HG02798 (cell line): ENCODE data around the gene NOP14.
"Not testable (repeated sequence)": the region's sequence is repeated elsewhere in the genome, so short reads cannot be mapped to it uniquely, and the experiment has no call there.

ENCODE experiments used
- ATAC-seq: cut with Tn5 transposase; IDR thresholded peaks from one replicate; pipeline ENCODE4 v1.9.1; 2021; ENCODE audit warnings: mild to moderate bottlenecking; ENCODE audit not compliant: unreplicated experiment, poor library complexity

Gene NOP14

DNA sequence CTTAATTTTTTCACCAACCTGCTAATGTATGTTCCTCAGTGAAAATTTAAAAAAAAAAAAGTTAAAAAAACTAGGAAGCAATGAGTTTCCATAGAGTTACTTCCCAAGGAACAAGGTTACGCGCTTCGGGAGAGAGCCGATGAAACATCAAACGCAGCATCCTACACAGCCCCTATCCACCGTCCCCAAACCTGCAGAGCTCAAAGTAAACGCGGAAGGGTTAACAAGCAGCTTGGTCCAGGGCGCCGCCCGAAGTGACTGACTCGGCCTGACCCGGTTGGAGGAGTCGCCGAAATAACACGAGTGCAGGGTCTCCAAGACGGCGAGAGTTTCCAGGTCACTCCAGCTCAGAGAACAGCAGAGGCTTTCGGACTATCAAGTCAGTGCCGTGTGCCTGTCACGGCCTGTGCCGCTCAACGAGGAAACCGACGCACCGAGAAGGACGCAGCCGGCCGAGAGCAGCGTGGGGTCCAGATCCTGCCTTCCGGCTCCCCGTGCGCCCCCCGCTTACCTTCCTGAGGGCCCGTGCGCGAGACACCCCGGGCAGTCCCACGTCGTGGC is 512 bp downstream of the NOP14 start:
- peak; percentile 26 for ATAC-seq

DNA sequence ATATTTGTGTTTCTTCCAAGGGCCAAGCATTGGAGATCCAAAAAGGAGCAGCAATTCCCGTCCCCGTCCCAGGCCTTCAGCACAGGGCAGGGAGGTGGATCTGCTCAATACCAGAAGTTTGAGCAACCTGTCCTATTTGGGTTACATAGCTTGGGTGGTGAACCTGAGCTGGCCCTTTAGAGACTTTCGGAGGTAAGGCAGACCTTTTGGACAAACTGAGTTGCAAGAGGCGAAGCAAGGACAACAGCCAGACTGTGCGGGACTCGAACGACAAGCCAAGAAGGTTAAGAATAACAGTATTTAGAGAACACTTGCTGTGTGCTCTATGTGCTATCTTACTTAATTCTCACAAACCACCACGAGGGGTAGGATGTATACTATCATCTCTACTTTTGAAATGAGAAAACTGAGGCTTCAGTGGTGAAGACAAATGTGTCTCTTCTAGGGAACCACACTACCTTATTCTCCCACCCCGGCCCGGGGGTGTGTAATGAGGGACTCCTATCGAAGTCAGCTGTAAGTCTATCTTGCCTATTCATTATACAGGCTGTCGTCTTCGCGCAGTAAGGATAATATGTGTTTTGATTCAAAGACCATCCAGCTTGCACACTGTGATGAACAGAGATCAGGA is 1.3 kb downstream of the NOP14 start:
- ATAC-seq, result no peak

DNA sequence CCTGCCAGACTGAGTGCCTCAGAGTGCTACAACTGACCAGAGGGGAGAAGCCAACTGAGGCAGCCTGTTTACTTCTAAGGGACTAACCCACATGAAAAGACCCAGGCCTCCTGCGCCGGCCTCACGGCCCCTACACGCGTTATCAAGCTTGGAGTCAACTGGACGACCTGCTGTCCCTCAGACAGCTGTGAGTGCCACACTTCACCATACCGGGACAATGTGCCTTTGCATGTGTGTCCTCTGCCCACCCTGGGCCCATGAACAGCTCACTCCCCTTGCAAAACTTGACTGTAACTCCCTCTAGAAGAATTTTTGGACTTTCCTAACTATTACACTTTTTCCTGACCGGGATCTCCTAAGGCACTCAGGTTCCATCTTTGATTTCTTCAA is 1.8 kb downstream of the NOP14 start:
- ATAC-seq, result no peak

- ATAC-seq, result not testable (repeated sequence)
Observed at GRCh38 chr4:2960450-2960849, 2.8 kb downstream of the NOP14 start.

- ATAC-seq, result no peak
Observed at GRCh38 chr4:2958446-2958845, 4.8 kb downstream of the NOP14 start.

DNA sequence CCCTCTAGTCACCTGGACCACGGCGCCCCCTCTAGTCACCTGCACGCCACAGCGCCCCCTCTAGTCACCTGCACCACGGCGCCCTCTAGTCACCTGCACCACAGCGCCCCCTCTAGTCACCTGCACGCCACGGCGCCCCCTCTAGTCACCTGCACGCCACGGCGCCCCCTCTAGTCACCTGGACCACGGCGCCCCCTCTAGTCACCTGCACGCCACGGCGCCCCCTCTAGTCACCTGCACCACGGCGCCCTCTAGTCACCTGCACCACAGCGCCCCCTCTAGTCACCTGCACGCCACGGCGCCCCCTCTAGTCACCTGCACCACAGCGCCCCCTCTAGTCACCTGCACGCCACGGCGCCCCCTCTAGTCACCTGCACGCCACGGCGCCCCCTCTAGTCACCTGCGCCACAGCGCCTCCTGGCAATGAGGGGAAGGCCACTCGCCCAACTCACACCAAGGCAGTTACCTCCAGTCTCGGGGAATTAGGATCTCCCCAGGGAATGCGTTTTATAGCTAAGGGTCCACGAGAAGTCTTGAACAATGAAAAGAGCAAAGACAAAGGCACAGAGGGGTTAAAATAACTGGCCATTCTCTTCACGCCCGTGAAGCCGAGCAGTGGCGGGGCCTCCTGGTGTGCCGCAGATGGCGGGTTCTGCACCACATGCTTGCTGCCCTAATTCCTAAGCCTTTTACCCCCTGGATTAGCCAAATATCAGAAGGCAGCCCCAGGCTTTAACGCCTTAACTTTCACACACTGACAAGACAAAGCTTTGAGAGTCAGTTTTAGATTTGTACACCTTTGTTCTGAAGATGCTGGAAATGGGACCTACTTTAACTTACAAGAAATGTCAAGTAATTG is 7.8 kb downstream of the NOP14 start:
- not testable (repeated sequence) for ATAC-seq

DNA sequence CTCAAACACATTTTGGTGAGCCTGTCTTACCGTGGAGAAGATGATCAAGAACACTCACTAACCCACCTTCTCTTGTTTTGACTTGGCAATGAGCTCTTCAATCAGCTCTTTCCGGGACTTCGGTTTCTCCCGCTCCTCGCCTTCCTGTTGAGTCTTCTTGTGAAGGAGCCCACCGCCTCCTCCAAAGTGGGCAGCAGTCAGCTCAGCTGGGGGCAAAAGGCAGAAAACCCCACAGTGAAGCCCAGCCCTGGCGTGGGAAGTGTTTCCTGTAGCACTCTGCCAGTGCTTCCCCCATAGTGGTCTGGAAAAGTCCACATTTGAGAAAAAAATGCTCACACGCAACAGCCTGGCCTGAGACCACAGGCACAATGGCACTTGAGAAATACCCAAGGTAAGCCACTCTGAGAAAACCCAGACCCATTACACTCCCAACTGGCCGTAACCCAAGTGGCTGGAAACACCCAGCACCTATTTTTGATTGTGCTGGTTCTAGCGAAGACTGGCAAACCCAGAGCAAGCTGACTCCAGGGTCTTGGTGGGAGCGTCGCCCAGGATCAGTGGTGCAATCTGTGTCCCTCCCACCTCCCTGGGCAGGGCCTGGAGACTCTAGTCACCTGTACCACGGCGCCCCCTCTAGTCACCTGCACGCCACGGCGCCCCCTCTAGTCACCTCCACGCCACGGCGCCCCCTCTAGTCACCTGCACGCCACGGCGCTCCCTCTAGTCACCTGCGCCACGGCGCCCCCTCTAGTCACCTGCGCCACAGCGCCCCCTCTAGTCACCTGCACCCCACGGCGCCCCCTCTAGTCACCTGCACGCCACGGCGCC is 8.6 kb downstream of the NOP14 start:
- ATAC-seq, result peak; percentile 58

- ATAC-seq, result no peak
Observed at GRCh38 chr4:2953496-2953895, 9.7 kb downstream of the NOP14 start.

DNA sequence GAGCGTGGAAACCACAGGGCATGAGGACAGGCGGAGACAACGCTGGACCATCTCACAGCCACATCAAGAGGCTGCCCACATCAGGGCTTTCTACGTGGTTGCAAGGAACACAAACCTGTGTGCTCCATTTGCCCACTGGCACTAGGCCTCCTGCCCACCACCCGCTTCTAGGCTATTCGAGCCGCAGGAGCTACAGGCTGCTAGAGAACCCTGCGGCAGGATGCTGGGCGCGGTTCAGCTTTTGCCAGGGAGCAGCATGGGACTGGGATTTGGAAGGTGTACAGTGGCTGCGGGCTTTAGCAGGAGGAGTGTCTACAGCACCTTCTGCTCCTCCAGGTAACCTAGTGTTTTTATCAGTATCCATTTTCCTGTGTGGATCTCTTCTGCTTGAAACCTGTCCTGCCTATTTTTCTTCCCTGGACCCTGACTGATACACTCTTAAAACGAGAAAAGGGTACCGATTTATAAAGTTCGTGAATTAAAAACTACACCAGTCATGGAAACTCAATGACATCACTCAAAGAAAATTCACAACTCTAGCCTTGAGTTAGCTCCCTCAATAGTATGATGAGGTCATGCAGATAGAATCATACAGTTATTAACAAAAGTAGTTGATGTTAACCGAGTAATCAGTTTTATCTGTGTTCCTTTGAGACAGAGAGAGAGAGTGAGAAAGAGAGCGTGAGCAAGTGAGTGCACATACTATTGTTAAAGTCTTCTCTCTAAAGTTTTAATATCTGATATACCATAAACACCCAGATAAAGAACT is 12.8 kb downstream of the NOP14 start:
- ATAC-seq, result no peak

DNA sequence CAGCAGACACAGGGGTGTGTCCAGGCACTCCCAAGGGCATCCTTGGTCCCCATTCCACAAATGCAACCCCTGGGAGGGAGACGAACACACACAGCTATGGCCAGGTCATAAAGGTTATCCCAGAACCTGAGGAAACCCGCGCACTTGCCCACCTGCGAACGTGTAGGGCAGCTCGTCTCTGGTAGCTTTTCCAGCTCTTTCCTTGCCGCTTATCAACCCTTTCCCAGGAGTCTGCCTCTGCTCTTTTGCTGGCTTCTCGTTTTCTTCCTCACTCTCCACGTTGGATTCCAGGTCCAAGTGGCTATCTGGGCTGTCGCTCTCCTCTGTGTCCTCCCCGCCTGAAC is 13.5 kb downstream of the NOP14 start:
- ATAC-seq, result no peak

- ATAC-seq, result no peak
Observed at GRCh38 chr4:2948895-2949781, 14.1 kb downstream of the NOP14 start.

DNA sequence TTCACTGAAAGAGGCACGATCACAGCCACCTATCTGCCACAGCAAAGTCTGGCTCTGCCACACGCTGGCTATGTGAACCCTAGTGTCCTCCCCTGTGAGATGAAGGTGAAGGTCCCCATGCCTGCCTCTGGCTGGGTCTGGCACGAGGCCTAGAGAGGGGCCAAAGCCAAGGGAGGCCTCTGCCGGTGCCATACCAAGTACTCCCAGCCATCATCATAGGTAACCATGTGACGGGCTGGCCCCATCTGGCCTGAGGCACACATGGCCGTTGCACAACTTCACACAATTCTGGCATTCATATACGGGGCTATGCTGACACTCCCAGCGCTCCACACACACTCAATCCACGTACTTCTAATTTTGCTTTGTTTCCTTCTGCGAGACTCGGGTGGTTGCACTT is 15.3 kb downstream of the NOP14 start:
- no peak for ATAC-seq

- no peak for ATAC-seq
Observed at GRCh38 chr4:2946812-2947600, 16.2 kb downstream of the NOP14 start.

GRCh38 chr4:2945619-2946604 is 17.3 kb downstream of the NOP14 start:
- ATAC-seq, result not testable (repeated sequence)

- ATAC-seq, result no peak
Observed at GRCh38 chr4:2944586-2945526, 18.4 kb downstream of the NOP14 start.

- ATAC-seq, result no peak
Observed at GRCh38 chr4:2944091-2944482, 19.1 kb downstream of the NOP14 start.
